HG02870 (cell line): ENCODE results near the gene MDFI.
"Not testable (repeated sequence)": the region's sequence is repeated elsewhere in the genome, so short reads cannot be mapped to it uniquely, and the experiment has no call there.

Experiments used
- ATAC-seq: cut with Tn5 transposase; IDR thresholded peaks from one replicate; pipeline ENCODE4 v1.9.1; 2021; ENCODE audit warnings: mild to moderate bottlenecking, moderate library complexity; ENCODE audit not compliant: unreplicated experiment

The MDFI gene

GRCh38 chr6:41602422-41602743, 35.9 kb upstream of the MDFI start:
- no peak for ATAC-seq

GRCh38 chr6:41602864-41603608, 35.2 kb upstream of the MDFI start:
- no peak for ATAC-seq

- ATAC-seq, result no peak
Measured at GRCh38 chr6:41604006-41604405, 34.3 kb upstream of the MDFI start.

- ATAC-seq, result no peak
Measured at GRCh38 chr6:41605649-41606048, 32.6 kb upstream of the MDFI start.

- no peak for ATAC-seq
Measured at GRCh38 chr6:41607036-41607435, 31.2 kb upstream of the MDFI start.

GRCh38 chr6:41607736-41608135, 30.5 kb upstream of the MDFI start:
- no peak for ATAC-seq

- no peak for ATAC-seq
Measured at GRCh38 chr6:41608443-41609151, 29.7 kb upstream of the MDFI start.

- no peak for ATAC-seq
Measured at GRCh38 chr6:41614715-41615114, 23.6 kb upstream of the MDFI start.

GRCh38 chr6:41615311-41615710, 23.0 kb upstream of the MDFI start:
- no peak for ATAC-seq

GRCh38 chr6:41618598-41618997, 19.7 kb upstream of the MDFI start:
- ATAC-seq, result no peak

GRCh38 chr6:41619193-41619592, 19.1 kb upstream of the MDFI start:
- ATAC-seq, result not testable (repeated sequence)

GRCh38 chr6:41621367-41621766, 16.9 kb upstream of the MDFI start:
- ATAC-seq, result no peak

GRCh38 chr6:41621802-41622201, 16.5 kb upstream of the MDFI start:
- ATAC-seq, result no peak

- ATAC-seq, result no peak
Measured at GRCh38 chr6:41622206-41622988, 15.9 kb upstream of the MDFI start.

GRCh38 chr6:41623330-41623729, 14.9 kb upstream of the MDFI start:
- ATAC-seq, result no peak

GRCh38 chr6:41624621-41625380, 13.5 kb upstream of the MDFI start:
- no peak for ATAC-seq

- ATAC-seq, result no peak
Measured at GRCh38 chr6:41625442-41625841, 12.8 kb upstream of the MDFI start.

- ATAC-seq, result no peak
Measured at GRCh38 chr6:41626022-41626421, 12.2 kb upstream of the MDFI start.

- ATAC-seq, result no peak
Measured at GRCh38 chr6:41626917-41627316, 11.4 kb upstream of the MDFI start.

GRCh38 chr6:41629128-41629527, 9.1 kb upstream of the MDFI start:
- no peak for ATAC-seq

GRCh38 chr6:41630069-41630468, 8.2 kb upstream of the MDFI start:
- no peak for ATAC-seq
